Uterus (tissue), 2 donors: ENCODE data around the gene TSACC.

ENCODE experiments used
- CTCF ChIP-seq, 4 experiments: fragments of 200-600 bp in 2 of 4; fragments of 450-650 bp in 2 of 4; sonication (generic) in 2 of 4; IDR thresholded peaks; one replicate each; pipeline ENCODE4 v1.5.1; 2016 to 2019; ENCODE audit warnings: antibody characterized with exemption in 4 of 4, mild to moderate bottlenecking in 2 of 4, moderate library complexity in 1 of 4
- POLR2A ChIP-seq, 2 donors: fragments of 450-650 bp; IDR thresholded peaks; one replicate each; pipeline ENCODE4 v1.6.1; 2016; ENCODE audit warnings: antibody characterized with exemption in 2 of 2, mild to moderate bottlenecking in 1 of 2, moderate library complexity in 1 of 2

GRCh38 chr1:156356875-156357534, 18.7 kb downstream of the TSACC start:
- TF ChIP-seq CTCF (IDR thresholded peaks at IDR 0.05): peak in 3 of 4 experiments; percentile 26 to 35 (median 27)
- TF ChIP-seq POLR2A (IDR thresholded peaks at IDR 0.05): no peak
